Loucy (cell line): ENCODE data around the gene APPBP2.

ENCODE experiments used
- H2AFZ ChIP-seq: fragments of 200-600 bp; sonication (generic); 2 replicates; pipeline ENCODE4 v1.6.0; 2016; ENCODE audit warnings: antibody characterized with exemption, mild to moderate bottlenecking, low read length, moderate library complexity
- H3F3A ChIP-seq: fragments of 200-600 bp; 2 replicates; pipeline ENCODE4 v1.6.0; 2016; ENCODE audit warnings: antibody characterized with exemption, low read depth, mild to moderate bottlenecking
- H3K27me3 ChIP-seq: fragments of 200-600 bp; sonication (generic); 2 replicates; pipeline ENCODE4 v1.6.1; 2014; ENCODE audit warnings: low read length, mild to moderate bottlenecking; ENCODE audit not compliant: insufficient read depth, poor library complexity, severe bottlenecking
- H3K36me3 ChIP-seq: fragments of 200-600 bp; sonication (generic); 2 replicates; pipeline ENCODE4 v1.6.1; 2016; ENCODE audit warnings: low read length; ENCODE audit not compliant: insufficient read depth
- H3K4me1 ChIP-seq: fragments of 200-600 bp; sonication (generic); 2 replicates; pipeline ENCODE4 v1.5.1; 2014; ENCODE audit warnings: low read length, mild to moderate bottlenecking; ENCODE audit not compliant: insufficient read depth, poor library complexity, severe bottlenecking
- H3K4me2 ChIP-seq: fragments of 200-600 bp; sonication (generic); 2 replicates; pipeline ENCODE4 v1.6.0; 2014; ENCODE audit warnings: antibody characterized with exemption, low read length, low read depth, mild to moderate bottlenecking; ENCODE audit not compliant: poor library complexity, severe bottlenecking
- H3K4me3 ChIP-seq: fragments of 200-600 bp; sonication (generic); 2 replicates; pipeline ENCODE4 v1.5.1; 2014; ENCODE audit warnings: low read length, mild to moderate bottlenecking, mixed read lengths; ENCODE audit not compliant: poor library complexity, severe bottlenecking
- H3K79me2 ChIP-seq: fragments of 200-600 bp; sonication (generic); 2 replicates; pipeline ENCODE4 v1.6.1; 2014; ENCODE audit warnings: low read length; ENCODE audit not compliant: insufficient read depth
- H3K9ac ChIP-seq: fragments of 200-600 bp; sonication (generic); 2 replicates; pipeline ENCODE4 v1.6.0; 2014; ENCODE audit warnings: mild to moderate bottlenecking, low read depth, low read length, moderate library complexity; ENCODE audit not compliant: poor library complexity, severe bottlenecking
- H3K9me2 ChIP-seq: fragments of 200-600 bp; sonication (generic); replicated peaks from 2 replicates; pipeline ENCODE4 v1.6.1; 2016; ENCODE audit warnings: low read depth, low read length, mixed read lengths
- H3K9me3 ChIP-seq: fragments of 200-600 bp; sonication (generic); 2 replicates; pipeline ENCODE4 v1.6.1; 2014; ENCODE audit warnings: mild to moderate bottlenecking, antibody characterized with exemption, low read length, low read depth; ENCODE audit not compliant: insufficient read depth
- H4K20me1 ChIP-seq: fragments of 200-600 bp; sonication (generic); 2 replicates; pipeline ENCODE4 v1.6.0; 2014; ENCODE audit warnings: antibody characterized with exemption, low read length, mild to moderate bottlenecking; ENCODE audit not compliant: insufficient read depth, poor library complexity, severe bottlenecking
- EZH2phosphoT487 ChIP-seq: fragments of 200-600 bp; IDR thresholded peaks from 2 replicates; pipeline ENCODE4 v1.6.1; 2018; ENCODE audit warnings: antibody characterized with exemption, mild to moderate bottlenecking, moderate library complexity, borderline replicate concordance
- TF ChIP-seq, protein P1 (sequence below): fragments of 200-600 bp; sonication (generic); conservative IDR thresholded peaks from 2 replicates; pipeline ENCODE4 v1.5.1; 2014; ENCODE audit warnings: mild to moderate bottlenecking, antibody characterized with exemption, low read length

The APPBP2 gene

DNA sequence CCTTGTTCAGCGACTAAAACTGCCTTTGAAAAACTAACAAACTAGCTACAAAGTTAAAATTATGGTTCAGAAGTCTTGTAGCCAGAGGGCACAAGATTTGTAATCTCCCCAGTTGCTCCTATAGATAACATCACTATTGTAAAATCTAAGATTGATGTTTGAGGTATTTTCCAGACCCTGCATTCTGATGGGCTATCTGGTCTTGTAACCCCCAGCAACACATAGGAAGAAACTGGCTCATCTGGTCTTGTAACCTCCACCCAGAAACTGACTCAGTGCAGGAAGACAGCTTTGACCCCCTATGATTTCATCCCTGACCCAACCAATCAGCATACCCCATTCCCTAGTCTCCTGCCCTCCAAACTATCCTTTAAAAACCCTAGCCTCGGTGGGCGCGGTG lies 116.0 kb downstream of the APPBP2 start:
- TF ChIP-seq, protein P1, sequence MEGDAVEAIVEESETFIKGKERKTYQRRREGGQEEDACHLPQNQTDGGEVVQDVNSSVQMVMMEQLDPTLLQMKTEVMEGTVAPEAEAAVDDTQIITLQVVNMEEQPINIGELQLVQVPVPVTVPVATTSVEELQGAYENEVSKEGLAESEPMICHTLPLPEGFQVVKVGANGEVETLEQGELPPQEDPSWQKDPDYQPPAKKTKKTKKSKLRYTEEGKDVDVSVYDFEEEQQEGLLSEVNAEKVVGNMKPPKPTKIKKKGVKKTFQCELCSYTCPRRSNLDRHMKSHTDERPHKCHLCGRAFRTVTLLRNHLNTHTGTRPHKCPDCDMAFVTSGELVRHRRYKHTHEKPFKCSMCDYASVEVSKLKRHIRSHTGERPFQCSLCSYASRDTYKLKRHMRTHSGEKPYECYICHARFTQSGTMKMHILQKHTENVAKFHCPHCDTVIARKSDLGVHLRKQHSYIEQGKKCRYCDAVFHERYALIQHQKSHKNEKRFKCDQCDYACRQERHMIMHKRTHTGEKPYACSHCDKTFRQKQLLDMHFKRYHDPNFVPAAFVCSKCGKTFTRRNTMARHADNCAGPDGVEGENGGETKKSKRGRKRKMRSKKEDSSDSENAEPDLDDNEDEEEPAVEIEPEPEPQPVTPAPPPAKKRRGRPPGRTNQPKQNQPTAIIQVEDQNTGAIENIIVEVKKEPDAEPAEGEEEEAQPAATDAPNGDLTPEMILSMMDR = no peak
- no peaks in the 10 kb centered on the region for H3F3A ChIP-seq
- no peak overlapping the region for H2AFZ ChIP-seq
- no peaks in the 10 kb centered on the region for H3K79me2 ChIP-seq
- H3K4me1 ChIP-seq = no peaks in the 10 kb centered on the region
- H3K9me3 ChIP-seq = no peaks in the 10 kb centered on the region
- H3K4me2 ChIP-seq = no peak overlapping the region
- H3K36me3 ChIP-seq = no peaks in the 10 kb centered on the region
- no peaks in the 10 kb centered on the region for H3K9me2 ChIP-seq
- H3K9ac ChIP-seq = no peak overlapping the region
- H3K4me3 ChIP-seq = no peak overlapping the region
- no peaks in the 10 kb centered on the region for H3K27me3 ChIP-seq
- H4K20me1 ChIP-seq = no peaks in the 10 kb centered on the region

- no peak overlapping the region for H3K4me2 ChIP-seq
- no peaks in the 10 kb centered on the region for H3K4me1 ChIP-seq
- TF ChIP-seq EZH2phosphoT487 = no peak
- TF ChIP-seq, protein P1 = no peak
Observed at GRCh38 chr17:60406887-60407286, 119.2 kb downstream of the APPBP2 start.

DNA sequence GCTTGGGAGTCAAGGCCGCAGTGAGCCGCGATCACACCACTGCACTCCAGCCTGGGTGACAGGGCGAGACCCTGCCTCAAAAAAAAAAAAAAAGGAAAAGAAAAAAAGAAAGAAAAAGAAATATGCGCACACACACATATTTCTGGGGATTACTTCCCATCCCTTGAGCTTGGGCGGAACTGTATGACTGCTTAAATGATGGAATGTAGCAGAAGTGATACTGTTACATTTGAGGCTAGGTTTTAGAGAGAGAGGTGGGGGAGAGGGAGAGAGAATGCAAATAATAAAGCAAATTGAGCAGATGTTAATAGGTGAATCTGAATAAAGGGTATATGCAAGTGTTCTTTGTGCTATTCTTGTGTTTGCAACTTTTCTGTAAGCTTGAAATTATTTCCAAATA lies 122.1 kb downstream of the APPBP2 start:
- Histone ChIP-seq H3K9me2 (no peaks in the 10 kb centered on the region), H3K36me3 (no peaks in the 10 kb centered on the region), H3K4me2 (no peak overlapping the region), H3K4me3 (no peak overlapping the region), H3K9ac (no peak overlapping the region), H3K4me1 (no peaks in the 10 kb centered on the region), H2AFZ (no peak overlapping the region), H3K27me3 (no peaks in the 10 kb centered on the region), H3F3A (no peaks in the 10 kb centered on the region), H3K79me2 (no peaks in the 10 kb centered on the region), H3K9me3 (no peaks in the 10 kb centered on the region), H4K20me1 (no peaks in the 10 kb centered on the region)
- TF ChIP-seq EZH2phosphoT487 = no peak
- TF ChIP-seq, protein P1 = no peak

More at GRCh38 chr17:60406887-60407286, 119.2 kb downstream of the APPBP2 start:
- H3K9ac ChIP-seq = no peak overlapping the region
- H2AFZ ChIP-seq = no peak overlapping the region
- H3F3A ChIP-seq = no peaks in the 10 kb centered on the region
- no peak overlapping the region for H3K4me3 ChIP-seq
- no peaks in the 10 kb centered on the region for H3K9me3 ChIP-seq
- no peaks in the 10 kb centered on the region for H3K27me3 ChIP-seq
- no peaks in the 10 kb centered on the region for H3K79me2 ChIP-seq
- no peaks in the 10 kb centered on the region for H3K36me3 ChIP-seq
- H4K20me1 ChIP-seq = no peaks in the 10 kb centered on the region
- H3K9me2 ChIP-seq = no peaks in the 10 kb centered on the region
